Ovary (tissue), 9 donors: Measurements from ENCODE around the gene REEP1. TPM values are rescaled to one million over a fixed set of nuclear protein-coding genes. Genes with fewer than 3 reads are reported as not detected.

Source experiments
- DNase-seq, 5 donors: peaks; one replicate each; pipeline ENCODE4 v3.0.0-alpha.2; 2019 to 2020
- H3K27ac ChIP-seq, 2 donors: fragments of 200-600 bp; one replicate each; pipeline versions ENCODE4 v1.5.1 to v1.8.0; 2019 to 2022
- H3K27me3 ChIP-seq: fragments of 200-600 bp; one replicate; pipeline ENCODE4 v1.8.0; 2022
- H3K36me3 ChIP-seq: fragments of 200-600 bp; sonication (generic); one replicate; pipeline ENCODE4 v1.5.1; 2019
- H3K4me1 ChIP-seq: one replicate; pipeline ENCODE4 v1.8.1; 2013; ENCODE audit warnings: mild to moderate bottlenecking, moderate library complexity; ENCODE audit not compliant: insufficient read depth
- H3K4me3 ChIP-seq: fragments of 200-600 bp; sonication (generic); one replicate; pipeline ENCODE4 v1.5.1; 2017
- H3K9me3 ChIP-seq, 2 donors: fragments of 200-600 bp in 1 of 2; sonication (generic) in 1 of 2; one replicate each; pipeline versions ENCODE4 v1.5.1 to v1.8.1; 2013 to 2019; ENCODE audit warnings: mild to moderate bottlenecking in 1 of 2, moderate library complexity in 1 of 2
- CTCF ChIP-seq, 3 donors: fragments of 450-650 bp in 2 of 3; fragments of 200-600 bp in 1 of 3; IDR thresholded peaks; one replicate each; pipeline versions ENCODE4 v1.5.1 to v1.8.0; 2016 to 2022; ENCODE audit warnings: antibody characterized with exemption in 3 of 3, mild to moderate bottlenecking in 1 of 3
- EP300 ChIP-seq: sonication (generic); formaldehyde crosslinking; IDR thresholded peaks from one replicate; pipeline ENCODE4 v1.6.1; 2017; ENCODE audit warnings: antibody characterized with exemption
- POLR2A ChIP-seq: fragments of 450-650 bp; IDR thresholded peaks from one replicate; pipeline ENCODE4 v1.6.1; 2017; ENCODE audit warnings: antibody characterized with exemption, mild to moderate bottlenecking, moderate library complexity
- WGBS, 3 donors: extraction: QIAGEN DNeasy Blood & Tissue Kit in 1 of 3; methylation state at CpG; one replicate each; pipeline versions ENCODE4 v1.1.5 to v1.1.7; 2013 to 2017; 5-methylcytosine and 5-hydroxymethylcytosine counted together
- intact Hi-C, 4 donors: fragments of 100-400 bp; cut with DNase I; formaldehyde crosslinking; loops; one replicate each; pipeline versions ENCODE4 v1.11.0 to v1.15.1; 2022 to 2023
- polyA plus RNA-seq, 2 donors: library from polyadenylated mRNA; stranded (reverse); fragments of 200-250 nt in 1 of 2; fragments of 350-450 nt in 1 of 2; fragmentation: Illumina TruSeq in 1 of 2; extraction: RNeasy Lipid Tissue Mini Kit (QIAGEN cat#74804) in 1 of 2; gene quantifications; one replicate each; pipeline ENCODE4 v1.2.3, GENCODE V29; 2013 to 2014
- total RNA-seq, 7 donors: library from RNA; depleted of rRNA in 2 of 7; stranded (reverse); fragments of >200 nt in 2 of 7; fragmentation: NEBNext Ultra II Directional in 3 of 7; extraction: Animal tissue kit (Norgen Biotek cat#: 25700) in 3 of 7; gene quantifications; one replicate each; pipeline versions ENCODE4 v1.1.0 to v1.2.4, GENCODE V29; 2016 to 2023
- donor health status: DM: no; HTN: no; CAD: no; lungs with moderate emphysema.
- donor health status: DM: no; HTN: no; CAD: no.
- donor health status: Bipolar disorder and iron deficiency.
- donor health status: DM: yes; HTN: yes; CAD: no.
- donor health status: DM: no; HTN: no; CAD: no.
- donor health status: DM: yes; HTN: yes; CAD: no.

REEP1 gene
- total and polyA plus RNA-seq, 9 donors: 0.58 to 35.7 (median 2.0) TPM

- DNase-seq: no peak
- Histone ChIP-seq H3K27me3 (no peaks in the 10 kb centered on the region), H3K9me3 (no peaks in the 10 kb centered on the region), H3K4me1 (no peaks in the 10 kb centered on the region), H3K36me3 (no peaks in the 10 kb centered on the region), H3K4me3 (no peak overlapping the region), H3K27ac (no peak overlapping the region)
- 81 to 88% (median 85%) methylated on average over 6 of the region's 6 CpGs for WGBS, 3 donors
- TF ChIP-seq EP300 (no peak), CTCF (IDR thresholded peaks at IDR 0.05) (no peak), POLR2A (no peak)
- intact Hi-C loops: no loop called here
Measured at GRCh38 chr2:86243272-86243671, 94.2 kb downstream of the REEP1 start.

GRCh38 chr2:86241611-86242010 is 95.8 kb downstream of the REEP1 start:
- Histone ChIP-seq H3K27me3 (no peaks in the 10 kb centered on the region), H3K4me1 (no peaks in the 10 kb centered on the region), H3K4me3 (no peak overlapping the region), H3K9me3 (no peaks in the 10 kb centered on the region), H3K27ac (no peak overlapping the region), H3K36me3 (no peaks in the 10 kb centered on the region)
- 66 to 75% (median 69%) methylated on average over 6 of the region's 6 CpGs for WGBS, 3 donors
- TF ChIP-seq EP300 (no peak), POLR2A (no peak), CTCF (IDR thresholded peaks at IDR 0.05) (no peak)
- no peak for DNase-seq
- intact Hi-C loops: no loop called here

- H3K27ac ChIP-seq: no peak overlapping the region
- H3K9me3 ChIP-seq: no peaks in the 10 kb centered on the region
- H3K36me3 ChIP-seq: no peaks in the 10 kb centered on the region
- no peak for TF ChIP-seq EP300
- no peak for TF ChIP-seq POLR2A
- TF ChIP-seq CTCF (IDR thresholded peaks at IDR 0.05): no peak
- DNase-seq: no peak
- 93 to 95% (median 94%) methylated on average over 14 of the region's 14 CpGs for WGBS, 3 donors
- H3K4me3 ChIP-seq: no peak overlapping the region
- H3K27me3 ChIP-seq: no peaks in the 10 kb centered on the region
- intact Hi-C loops: no loop called here
- H3K4me1 ChIP-seq: no peaks in the 10 kb centered on the region
Measured at GRCh38 chr2:86240251-86240650, 97.2 kb downstream of the REEP1 start.

- Histone ChIP-seq H3K4me3 (no peak overlapping the region), H3K9me3 (no peaks in the 10 kb centered on the region), H3K27me3 (no peaks in the 10 kb centered on the region), H3K27ac (no peak overlapping the region), H3K4me1 (no peaks in the 10 kb centered on the region), H3K36me3 (no peaks in the 10 kb centered on the region)
- TF ChIP-seq EP300: no peak
- no peak for TF ChIP-seq CTCF (IDR thresholded peaks at IDR 0.05)
- no peak for TF ChIP-seq POLR2A
- WGBS, 3 donors: 91 to 94% (median 92%) methylated on average over 8 of the region's 8 CpGs
- intact Hi-C loops: no loop called here
- no peak for DNase-seq
Measured at GRCh38 chr2:86239745-86240144, 97.7 kb downstream of the REEP1 start.

GRCh38 chr2:86239326-86239725 is 98.1 kb downstream of the REEP1 start:
- no peak for DNase-seq
- H3K4me3 ChIP-seq: no peak overlapping the region
- 82 to 94% (median 90%) methylated on average over 4 of the region's 4 CpGs for WGBS, 3 donors
- H3K4me1 ChIP-seq: no peaks in the 10 kb centered on the region
- TF ChIP-seq POLR2A (no peak), EP300 (no peak), CTCF (IDR thresholded peaks at IDR 0.05) (no peak)
- intact Hi-C loops: no loop called here
- no peaks in the 10 kb centered on the region for H3K27me3 ChIP-seq
- no peak overlapping the region for H3K27ac ChIP-seq
- H3K9me3 ChIP-seq: no peaks in the 10 kb centered on the region
- no peaks in the 10 kb centered on the region for H3K36me3 ChIP-seq
